HG02763 (cell line): ENCODE data around the gene CADPS.

Experiments used
- ATAC-seq: cut with Tn5 transposase; IDR thresholded peaks from one replicate; pipeline ENCODE4 v1.9.1; 2021; ENCODE audit warnings: mild to moderate bottlenecking, moderate library complexity; ENCODE audit not compliant: unreplicated experiment

CADPS gene

DNA sequence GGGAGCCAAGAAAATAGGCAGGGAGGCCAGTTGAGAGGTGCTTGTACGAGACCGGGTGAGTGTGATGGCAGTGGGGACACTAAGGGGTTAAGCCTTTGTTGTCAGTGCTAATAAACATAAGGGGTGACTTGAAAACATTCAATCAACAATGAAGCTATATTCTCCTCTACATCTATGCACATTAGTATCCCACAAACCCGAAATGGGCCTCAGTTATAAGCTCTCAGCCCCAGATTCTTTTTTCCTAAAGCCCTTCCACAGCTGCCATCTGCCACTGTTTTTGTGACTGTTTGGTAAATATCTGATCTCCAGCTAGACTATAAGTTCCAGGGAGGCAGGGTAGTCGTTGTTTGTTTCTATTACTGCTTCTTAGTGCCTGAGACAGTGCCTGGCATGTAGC is 118.2 kb downstream of the CADPS start:
- ATAC-seq: no peak

DNA sequence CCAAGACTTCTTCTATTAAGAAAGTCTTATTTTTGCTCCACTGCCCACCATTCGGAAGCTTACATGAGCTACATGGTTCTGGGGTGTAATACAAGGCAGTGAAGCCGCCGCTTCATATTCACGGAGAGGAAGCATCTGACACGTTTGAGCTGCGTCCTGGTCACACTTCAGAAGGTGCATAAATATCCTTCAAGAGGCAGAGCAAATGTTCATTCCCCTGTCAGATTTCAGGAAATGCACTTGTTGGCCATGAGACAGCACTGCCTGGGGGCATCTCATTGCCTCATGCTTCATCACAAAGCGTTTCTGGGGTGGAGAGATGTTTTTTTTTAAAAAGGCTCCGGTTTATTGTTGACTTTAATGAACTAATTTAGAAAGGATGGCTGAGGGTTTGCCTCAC is 119.9 kb downstream of the CADPS start:
- ATAC-seq: no peak

DNA sequence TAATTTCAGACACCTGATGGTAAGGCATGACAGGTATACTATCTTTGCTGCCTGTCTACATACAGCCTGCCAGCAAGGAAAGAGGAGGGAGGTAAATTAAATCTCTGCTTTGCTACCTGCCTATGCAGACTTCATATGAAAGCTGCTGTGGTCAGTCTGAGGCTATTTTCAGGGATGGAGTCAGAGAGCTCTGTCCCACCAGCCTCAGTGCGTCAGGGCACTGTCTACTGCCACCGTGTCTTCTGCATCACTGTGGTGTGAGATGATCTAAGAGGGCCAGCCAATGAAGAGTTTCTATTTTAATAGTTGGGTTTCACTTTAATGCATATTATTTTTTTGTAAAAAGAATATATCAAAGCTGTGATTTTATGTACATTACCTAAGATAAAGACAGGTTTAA is 125.6 kb downstream of the CADPS start:
- ATAC-seq: no peak

DNA sequence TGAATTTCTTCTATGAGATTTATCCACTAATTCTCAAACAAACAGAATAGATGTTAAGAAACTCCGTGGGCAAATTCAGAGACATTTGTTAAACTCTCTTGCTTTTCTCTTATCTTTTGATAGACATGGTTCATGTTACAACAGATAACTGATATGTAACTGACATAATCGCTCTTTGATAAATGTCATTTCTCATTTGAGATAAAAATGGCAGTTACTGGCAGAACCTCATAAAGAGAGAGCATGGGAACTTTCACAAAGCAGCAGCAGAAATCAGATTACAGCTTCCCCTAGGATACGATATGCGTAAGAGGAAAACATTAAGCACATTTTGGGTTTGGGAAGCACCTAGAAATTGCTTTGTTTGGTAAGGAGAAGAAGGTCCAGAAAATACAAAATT is 126.1 kb downstream of the CADPS start:
- no peak for ATAC-seq

DNA sequence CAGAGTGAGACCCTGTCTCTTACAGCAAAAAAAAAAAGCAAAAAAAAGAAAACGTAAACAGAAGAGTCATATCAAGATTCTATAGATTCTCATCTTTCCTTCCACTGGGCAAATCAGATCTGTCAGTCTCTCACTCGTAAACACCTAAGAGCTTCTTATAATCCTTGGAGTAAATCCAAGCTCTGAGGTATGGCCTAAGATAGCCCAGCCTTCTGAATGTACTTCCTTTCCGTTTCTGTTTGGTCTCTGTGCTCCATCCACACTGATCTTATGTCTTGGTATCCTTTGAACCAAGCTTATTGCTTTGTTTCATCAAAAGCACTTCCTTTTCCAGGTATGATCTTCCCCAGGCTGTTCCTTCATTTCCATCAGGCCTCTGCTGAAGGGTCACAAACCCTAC is 137.8 kb downstream of the CADPS start:
- ATAC-seq: no peak

DNA sequence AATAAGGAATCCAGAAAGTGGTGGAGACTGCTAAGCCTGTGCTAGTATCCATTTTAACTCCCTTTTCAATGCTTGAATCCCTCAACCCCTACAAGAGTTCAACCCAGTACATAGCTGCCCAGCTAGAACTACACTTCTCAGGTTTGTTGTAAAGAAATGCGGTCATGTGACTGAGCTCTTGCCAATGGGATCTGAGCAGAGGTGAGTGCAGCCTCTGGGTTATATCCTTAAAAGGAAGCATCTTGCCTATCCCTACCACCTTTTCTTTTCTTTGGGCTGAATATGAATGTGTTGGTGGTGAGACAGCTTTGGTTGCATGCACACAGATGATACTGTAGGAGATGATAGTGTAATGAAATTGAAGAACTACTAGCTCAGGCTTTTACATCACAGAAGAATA is 139.7 kb downstream of the CADPS start:
- no peak for ATAC-seq

DNA sequence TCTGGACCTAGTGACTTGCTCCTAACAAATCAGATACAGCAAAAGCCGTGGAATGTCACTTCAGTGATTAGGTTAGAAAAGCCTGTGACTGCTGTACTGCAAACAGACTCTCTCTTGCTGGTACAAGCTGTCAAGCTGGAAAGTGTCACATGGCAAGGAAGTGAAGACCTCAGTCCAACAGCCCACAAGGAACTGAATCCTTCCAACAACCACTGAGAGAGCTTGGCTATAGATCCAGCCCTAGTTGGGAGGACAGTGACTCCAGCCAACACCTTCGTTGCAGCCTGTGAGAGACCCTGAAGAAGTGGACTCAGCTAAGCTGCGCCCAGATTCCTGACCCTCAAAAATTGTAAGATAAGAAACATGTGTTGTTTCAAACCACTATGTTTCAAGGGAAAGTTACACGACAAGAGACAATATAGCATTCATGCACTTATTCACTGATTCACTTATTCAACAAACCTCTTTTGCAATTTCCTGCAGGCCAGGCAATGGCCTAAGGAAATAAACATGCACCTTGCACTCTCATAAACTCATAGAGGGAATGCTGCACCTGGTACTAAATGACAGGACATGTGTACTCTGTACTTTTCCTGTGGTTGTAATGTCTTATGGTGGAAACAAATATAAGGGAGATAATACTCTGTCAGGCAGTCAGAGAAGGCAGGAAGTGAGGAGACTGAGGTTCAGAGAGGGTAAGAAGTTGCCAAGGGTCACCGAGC is 142.9 kb downstream of the CADPS start:
- ATAC-seq: no peak

DNA sequence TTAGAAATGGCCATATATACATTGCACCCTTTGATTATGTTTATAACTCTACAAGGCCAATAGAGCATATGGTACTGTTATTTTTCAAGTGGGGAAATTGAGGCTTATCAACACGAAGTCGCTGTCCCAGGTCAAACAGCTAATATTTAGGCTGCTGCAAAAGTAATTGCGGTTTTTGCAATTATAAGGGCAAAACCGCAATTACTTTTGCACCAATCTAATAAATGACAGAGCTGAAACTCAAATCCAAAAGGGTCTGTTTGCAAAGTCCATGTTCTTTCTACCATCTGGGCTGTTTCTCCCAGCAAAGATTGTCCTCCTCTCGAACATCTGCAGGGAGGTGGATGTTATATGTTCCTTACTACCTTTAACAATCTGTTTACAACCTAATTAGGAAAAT is 147.2 kb downstream of the CADPS start:
- ATAC-seq: no peak

DNA sequence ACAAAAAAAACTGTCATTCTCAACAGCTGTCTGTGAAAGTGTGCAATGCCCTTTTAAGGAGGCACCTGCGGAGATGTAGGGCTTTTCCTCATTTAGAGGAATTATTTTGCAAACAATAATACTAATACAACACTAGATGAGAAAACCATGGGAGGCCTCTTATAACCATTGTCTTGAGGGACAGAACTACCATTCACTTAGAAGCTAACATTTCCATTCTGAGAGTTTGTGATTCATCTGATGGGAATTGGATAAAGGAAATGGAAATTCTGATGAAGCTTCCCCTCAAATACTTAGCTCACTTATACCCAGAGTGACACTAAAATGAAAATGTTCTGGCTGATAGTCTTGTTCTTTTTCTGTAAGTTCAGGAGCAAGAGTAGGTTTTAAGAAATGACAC is 147.7 kb downstream of the CADPS start:
- ATAC-seq: no peak

DNA sequence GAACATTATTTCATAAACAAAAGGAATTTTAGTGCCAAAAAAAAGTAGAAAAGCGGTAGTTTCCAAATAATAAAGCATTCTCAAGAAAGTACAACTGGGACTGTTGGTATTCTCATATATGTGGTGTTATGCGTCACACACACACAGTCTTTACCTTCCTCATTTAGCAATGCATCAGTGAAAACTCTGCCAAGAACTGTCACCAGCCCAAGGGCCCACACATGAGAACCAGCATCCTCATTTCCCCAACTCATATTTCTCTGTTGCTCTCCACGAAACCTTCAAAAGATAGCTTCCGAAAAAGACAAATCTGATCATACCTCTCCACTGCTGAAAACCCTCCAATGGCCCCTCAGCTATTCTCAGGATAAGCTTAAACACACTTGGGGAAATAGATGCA is 150.7 kb downstream of the CADPS start:
- ATAC-seq: no peak

DNA sequence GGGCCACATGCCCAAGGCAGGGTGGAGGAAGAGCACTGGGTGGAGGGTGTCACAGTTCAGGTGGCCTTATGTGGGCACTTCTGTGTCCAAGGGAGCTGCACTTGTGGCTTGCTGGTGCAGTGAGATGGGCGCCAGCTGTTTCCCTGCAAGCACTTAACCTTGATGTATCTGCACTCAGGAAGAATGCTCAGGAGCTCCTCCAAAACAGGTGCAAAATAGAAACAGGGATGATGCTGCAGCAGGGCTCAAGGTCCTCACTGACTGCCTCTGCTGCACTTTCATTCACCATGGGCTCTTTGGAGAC is 151.3 kb downstream of the CADPS start:
- no peak for ATAC-seq

DNA sequence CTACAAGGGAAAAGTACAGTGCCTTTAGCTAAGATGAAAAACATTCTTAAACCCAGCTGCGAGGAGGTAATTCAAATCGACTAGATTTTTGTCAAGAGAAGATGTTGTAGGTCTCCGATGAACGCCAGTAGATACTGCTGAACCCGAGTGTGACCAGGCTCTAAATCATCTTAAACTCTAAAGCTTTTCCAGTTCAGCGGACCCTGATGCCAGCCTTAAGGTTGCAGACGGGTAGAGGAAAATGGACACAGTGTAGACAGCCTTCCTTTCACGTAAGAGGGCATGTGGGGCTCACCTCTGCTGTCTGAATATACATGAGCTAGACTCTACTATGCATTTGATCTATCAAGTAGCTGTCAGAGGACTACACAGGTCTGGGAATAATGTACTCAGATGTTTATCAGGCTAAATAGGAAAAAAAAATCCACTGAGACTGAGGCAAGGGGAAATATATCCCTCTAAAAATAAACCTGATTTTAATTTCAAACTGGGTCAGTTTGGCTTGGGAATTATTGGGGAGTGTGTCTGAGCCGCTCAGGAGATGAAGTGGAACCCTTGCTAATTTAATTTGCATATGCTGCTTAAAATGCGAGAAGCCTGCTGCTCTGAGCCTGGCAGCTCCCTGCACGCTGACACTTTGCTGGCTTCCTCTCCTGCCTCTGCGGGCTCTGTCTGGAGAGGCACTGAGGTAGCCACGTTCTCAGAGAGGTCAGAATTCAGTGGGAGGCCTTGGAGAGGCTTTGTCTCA is 151.9 kb downstream of the CADPS start:
- ATAC-seq: no peak

DNA sequence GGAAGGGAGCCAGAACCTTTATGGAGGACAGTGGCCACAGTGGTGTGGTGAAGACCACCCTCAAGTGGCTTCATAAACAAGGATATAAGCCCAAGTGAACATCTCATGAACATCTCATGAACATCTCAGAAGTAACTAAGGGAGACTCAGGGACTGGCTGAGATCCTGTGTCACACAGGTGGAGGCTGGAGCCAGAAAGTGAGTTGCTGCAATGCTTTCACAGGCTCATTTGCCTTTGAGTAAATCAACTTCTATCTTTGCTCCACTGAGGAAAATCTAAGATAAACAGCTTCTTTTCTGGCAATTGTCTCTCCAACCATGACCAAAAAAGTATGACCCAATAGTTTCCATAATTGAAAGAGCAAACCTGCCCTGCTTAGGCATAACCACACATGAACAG is 152.9 kb downstream of the CADPS start:
- no peak for ATAC-seq

DNA sequence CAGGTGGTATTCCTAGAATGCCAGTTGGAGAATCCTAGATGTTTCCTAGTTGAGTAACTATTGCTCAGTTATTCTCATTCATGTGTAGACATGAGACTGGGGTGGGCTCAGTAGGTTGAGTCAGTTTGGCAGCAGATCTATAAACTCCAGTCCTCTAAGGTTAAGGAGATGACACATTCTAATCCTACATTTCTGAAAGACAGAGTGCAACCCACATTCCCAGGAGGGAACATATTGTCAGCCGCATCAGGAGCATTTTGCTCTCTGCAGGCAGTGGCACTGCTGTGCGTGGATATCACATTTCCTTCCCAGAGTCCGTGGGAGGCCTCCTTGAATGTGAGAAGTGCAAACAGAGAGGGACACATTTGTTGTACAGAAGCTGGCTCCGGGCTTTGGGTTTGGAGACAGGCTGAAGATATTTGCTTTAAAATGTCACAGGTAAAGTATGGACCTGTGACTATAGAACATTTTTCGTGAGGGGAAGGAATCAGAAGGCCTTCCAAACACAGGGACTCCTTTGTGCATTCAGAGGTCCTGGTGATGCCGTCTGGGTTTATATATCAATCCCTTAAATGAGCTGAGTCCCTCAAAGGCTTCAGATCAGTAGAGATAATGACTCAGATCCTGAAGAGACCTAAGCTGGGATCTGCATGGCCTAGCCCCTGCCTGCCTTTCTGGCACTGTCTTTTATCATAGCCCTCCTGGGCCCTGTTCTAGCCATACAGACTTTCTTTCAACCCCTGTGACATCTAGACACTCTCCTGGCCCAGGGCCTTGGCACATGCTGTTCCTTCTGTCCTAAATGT is 156.5 kb downstream of the CADPS start:
- ATAC-seq: no peak

DNA sequence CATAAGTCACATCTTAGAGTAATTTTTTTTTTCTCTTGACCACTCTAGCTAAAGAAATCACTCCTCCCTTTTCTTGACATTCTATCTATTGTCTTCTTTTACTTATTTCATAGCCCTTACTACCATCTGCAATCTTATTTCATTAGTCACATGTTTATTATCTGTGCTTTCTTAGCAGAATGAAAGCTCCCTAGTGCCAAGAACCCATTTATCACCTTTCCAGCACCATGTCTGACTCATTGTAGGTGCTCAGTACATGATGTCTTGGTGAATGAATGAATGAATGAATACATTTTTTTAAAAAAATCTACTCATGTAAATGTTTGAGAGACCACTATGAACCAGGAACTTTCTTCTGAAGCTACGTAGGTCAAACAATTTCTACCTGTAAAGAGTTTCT is 157.2 kb downstream of the CADPS start:
- no peak for ATAC-seq

DNA sequence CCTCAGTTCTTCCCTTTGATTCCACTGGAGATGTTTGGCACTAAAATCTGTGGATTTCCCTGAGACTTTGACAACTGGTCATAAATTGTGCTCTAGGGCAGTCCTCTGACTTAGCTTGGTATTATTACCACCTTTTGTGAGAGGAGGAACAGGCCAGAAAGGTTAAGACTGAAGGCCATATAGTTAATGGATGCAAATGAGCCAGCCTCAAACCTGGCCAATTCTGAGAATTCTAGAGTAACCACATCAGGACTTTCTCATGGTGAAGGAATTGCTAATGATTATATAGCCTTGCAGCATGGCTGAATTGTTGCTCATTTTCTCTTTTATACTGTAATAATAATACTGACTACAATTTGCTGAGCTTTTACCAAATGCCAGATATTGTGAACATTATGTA is 162.5 kb downstream of the CADPS start:
- ATAC-seq: no peak

DNA sequence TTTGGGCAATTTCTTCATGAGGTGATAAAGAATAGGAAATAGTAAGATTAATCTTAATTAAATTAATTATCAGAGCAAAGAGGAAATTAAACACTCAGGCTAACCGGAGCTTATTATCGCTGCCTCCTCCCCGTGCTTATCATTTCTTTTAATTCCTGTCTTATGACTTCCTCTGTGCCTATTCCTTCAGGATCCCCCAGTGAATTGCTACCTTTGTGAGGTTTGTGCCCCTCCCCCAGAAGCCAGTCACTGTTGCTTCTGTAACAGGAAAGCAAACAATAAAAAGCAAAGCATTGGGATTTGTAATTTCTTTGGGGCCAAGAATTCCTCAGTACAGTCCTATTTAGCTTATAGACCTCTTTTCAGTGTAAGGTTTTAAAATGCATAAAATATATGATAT is 164.5 kb downstream of the CADPS start:
- ATAC-seq: no peak

DNA sequence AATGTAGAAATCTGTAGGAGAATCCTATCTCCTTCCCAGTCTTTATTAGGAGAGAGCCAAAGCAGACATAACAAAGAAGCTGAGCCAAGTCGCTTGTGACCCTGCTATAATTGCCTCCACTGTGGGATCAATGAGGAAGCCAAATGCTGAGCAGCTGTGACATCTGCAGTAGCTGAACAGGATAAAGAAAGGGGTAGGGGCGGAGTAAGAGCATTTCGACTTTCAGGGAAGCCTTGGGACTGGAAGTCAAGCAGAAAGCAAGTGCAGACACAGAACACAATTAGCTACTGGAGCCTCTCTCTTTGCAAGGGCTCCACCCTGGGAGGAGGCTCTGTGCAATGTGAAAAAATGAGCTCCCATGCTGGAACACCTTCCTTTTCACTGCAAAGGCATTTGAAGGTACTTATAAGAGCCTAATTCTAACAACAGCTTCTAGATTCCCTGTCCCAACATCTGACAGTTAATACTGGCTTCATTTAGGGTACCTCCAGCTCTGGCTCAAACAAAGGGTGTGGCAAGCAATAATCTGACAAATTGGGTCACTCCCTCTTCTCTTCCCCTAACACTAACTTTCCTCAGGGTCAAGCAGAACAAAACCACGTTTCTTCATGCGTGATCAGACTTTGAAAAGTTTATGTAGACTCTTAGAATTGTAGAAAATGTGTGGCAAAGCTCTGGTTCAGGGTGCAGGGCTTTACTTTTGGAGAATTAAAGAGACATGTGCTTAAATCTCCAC is 166.4 kb downstream of the CADPS start:
- no peak for ATAC-seq

DNA sequence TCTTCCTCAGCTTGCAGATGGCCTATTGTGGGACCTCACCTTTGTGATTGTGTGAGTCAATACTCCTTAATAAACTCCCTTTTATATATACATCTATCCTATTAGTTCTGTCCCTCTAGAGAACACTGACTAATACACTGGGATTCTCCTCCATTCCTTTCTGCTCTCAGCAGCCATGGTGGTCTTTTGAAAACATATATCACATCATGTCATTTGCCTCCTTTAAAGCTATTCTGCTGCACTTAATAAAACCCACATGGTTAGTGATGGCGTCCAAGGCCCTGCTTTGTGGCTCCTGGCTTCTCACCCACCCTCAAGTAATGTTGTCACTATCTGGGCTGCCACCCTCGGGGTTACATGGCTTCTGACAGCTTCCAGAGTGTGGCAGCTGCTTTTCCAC is 169.5 kb downstream of the CADPS start:
- ATAC-seq: no peak

DNA sequence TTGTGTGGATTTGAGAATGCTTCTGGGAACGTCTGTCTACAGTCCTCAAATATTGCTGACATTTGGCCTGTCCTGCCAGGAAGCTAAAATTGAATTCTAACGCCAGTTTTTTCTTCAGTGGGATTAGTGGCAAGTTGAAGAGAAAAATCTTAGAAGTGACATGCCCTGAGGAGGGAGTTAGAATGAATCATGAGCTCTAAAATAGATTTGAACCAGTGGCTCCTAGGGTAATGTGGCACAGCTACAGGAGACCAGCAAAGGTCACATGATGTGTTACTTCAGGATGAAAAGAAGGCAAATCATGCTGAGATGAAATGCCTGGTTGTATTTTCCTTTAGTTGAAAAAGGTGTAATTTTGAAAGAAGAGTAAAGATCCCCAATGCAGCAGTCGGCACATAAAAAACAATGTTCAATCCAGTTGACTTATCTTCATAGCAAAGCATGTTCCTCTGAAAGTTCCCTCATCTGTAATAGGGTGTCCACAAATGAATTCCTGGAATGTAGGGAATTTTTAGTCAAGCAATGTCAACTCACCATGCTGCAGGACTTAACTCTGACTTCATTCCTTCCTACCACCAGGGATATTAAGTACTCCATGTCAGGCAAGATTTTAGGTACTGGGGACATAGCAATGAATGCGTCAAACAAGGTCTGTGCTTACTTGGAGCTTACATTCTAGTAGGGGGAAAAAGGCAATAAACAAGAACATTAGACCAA is 171.6 kb downstream of the CADPS start:
- no peak for ATAC-seq

DNA sequence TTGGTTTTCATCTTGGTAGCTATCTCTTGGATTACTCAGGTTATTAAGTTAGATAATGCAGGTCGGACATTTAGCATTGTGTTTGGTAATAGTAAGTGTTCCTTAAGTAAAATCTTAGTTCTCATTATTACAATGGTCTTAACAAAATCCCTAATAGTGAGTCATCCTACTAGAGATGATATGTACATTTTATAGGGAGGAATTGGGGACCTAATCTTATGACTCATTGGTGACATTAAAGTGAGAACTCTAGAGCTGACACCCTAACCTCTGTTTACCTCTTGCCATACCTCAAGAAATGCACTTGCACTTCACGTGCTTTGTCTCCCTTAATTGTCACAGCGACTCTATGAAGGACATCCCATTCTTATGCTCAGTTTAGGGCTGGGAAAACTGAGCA is 174.9 kb downstream of the CADPS start:
- ATAC-seq: no peak
